Bronchial epithelial cell (primary cell): Measurements from ENCODE around the gene ZNRD2. TPM values are rescaled to one million over a fixed set of nuclear protein-coding genes. Genes with fewer than 3 reads are reported as not detected.

Experiments
- DNase-seq: peaks from one replicate; pipeline ENCODE4 v3.0.0-alpha.2; 2010; ENCODE audit warnings: low read depth
- FAIRE-seq: peaks from 2 replicates; lab custom pipeline; 2011; peaks lifted over from hg19 to GRCh38; lab: Jason Lieb, UNC
- H3K27me3 ChIP-seq: 2 replicates; pipeline ENCODE4 v1.5.1; 2011; ENCODE audit warnings: low read length; ENCODE audit not compliant: control insufficient read depth, insufficient read depth
- H3K36me3 ChIP-seq: 2 replicates; pipeline ENCODE4 v1.5.1; 2011; ENCODE audit warnings: low read length; ENCODE audit not compliant: control insufficient read depth, insufficient read depth
- H3K4me3 ChIP-seq: 2 replicates; pipeline ENCODE4 v1.5.1; 2011; ENCODE audit warnings: mild to moderate bottlenecking, low read depth, low read length, control low read depth
- total RNA-seq: library from RNA; depleted of rRNA; stranded (reverse); fragments of >200 nt; gene quantifications from 2 replicates; pipeline ENCODE4 v1.2.1, GENCODE V29; 2014
- TF ChIP-seq, protein P1 (sequence below): IDR thresholded peaks from 2 replicates; pipeline ENCODE4 v1.5.1; 2011; ENCODE audit warnings: mild to moderate bottlenecking, moderate library complexity, low read length, control low read depth, inconsistent platforms; ENCODE audit not compliant: insufficient read depth, severe bottlenecking

Gene ZNRD2
- total RNA-seq, 1 donor from 2014 or later = 43.4 TPM

DNA sequence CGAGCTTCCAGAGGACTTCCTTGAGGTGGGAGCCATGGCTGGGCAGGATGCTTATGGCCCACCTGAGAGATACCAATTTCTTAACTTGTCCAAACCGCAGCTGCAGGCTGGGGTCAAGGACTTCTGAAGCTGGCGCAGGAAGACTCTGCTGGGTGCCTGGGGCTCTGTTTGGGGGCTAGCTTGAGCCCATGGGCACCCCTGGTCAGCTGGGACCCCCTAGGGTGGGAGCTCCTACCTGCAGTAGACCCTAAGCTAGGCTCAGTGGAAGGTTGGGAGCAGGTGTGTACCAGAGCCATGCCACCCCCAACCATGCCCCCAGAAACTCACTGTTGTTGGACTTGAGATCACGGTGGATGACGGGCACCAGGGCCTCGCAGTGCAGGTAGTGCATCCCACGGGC is 42.4 kb downstream of the ZNRD2 start:
- TF ChIP-seq, protein P1, sequence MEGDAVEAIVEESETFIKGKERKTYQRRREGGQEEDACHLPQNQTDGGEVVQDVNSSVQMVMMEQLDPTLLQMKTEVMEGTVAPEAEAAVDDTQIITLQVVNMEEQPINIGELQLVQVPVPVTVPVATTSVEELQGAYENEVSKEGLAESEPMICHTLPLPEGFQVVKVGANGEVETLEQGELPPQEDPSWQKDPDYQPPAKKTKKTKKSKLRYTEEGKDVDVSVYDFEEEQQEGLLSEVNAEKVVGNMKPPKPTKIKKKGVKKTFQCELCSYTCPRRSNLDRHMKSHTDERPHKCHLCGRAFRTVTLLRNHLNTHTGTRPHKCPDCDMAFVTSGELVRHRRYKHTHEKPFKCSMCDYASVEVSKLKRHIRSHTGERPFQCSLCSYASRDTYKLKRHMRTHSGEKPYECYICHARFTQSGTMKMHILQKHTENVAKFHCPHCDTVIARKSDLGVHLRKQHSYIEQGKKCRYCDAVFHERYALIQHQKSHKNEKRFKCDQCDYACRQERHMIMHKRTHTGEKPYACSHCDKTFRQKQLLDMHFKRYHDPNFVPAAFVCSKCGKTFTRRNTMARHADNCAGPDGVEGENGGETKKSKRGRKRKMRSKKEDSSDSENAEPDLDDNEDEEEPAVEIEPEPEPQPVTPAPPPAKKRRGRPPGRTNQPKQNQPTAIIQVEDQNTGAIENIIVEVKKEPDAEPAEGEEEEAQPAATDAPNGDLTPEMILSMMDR = no peak
- H3K36me3 ChIP-seq = peaks cover 14% of the 10 kb centered on the region
- no peak for DNase-seq

DNA sequence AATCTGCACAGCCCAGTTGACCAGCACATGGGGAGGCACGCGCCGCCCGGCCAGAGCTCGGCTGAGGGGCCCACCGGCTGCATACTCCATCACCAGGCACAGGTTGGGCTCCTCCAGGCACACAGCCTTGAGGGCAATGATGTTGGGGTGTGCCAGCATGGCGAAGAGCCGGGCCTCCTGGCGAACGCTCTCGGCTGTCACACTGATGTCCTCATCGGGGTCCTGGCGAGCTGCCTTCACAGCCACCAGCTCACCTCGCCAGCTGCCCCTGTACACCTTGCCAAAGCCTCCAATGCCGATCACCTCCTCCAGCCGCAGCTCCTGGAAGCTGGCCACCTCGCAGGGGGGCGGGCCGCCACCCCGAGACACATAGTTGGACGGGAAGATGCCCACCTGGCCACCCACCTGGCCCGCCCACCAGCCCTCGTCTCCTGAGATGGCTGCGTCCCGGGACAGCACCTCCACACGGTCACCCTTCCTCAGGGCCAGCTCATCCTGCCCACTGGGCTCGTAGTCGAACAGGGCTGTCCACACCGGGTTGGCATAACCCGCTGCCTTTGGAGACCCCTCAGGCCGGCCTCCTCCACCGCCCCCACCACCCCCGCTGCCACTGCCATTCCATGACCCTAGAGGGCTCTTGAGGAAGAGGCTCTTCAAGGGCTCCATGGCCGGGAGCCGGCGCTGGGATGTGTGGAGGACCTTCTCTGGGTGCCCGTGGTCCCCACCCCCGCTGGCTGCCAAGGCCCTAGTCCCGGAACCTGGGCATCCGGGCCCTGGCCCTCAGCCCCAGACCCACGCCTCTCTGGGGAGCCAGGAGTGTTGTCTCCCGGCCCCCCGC is 43.0 kb downstream of the ZNRD2 start:
- DNase-seq (no peak), FAIRE-seq (no peak)
- Histone ChIP-seq H3K36me3 (peaks cover 12% of the 10 kb centered on the region), H3K4me3 (peak overlapping the region; percentile 55), H3K27me3 (no peaks in the 10 kb centered on the region)
- TF ChIP-seq, protein P1 = no peak

More for the DNA sequence above, 42.4 kb downstream of the ZNRD2 start:
- Histone ChIP-seq H3K4me3 (peak overlapping the region; percentile 55), H3K27me3 (no peaks in the 10 kb centered on the region)
- no peak for FAIRE-seq

DNA sequence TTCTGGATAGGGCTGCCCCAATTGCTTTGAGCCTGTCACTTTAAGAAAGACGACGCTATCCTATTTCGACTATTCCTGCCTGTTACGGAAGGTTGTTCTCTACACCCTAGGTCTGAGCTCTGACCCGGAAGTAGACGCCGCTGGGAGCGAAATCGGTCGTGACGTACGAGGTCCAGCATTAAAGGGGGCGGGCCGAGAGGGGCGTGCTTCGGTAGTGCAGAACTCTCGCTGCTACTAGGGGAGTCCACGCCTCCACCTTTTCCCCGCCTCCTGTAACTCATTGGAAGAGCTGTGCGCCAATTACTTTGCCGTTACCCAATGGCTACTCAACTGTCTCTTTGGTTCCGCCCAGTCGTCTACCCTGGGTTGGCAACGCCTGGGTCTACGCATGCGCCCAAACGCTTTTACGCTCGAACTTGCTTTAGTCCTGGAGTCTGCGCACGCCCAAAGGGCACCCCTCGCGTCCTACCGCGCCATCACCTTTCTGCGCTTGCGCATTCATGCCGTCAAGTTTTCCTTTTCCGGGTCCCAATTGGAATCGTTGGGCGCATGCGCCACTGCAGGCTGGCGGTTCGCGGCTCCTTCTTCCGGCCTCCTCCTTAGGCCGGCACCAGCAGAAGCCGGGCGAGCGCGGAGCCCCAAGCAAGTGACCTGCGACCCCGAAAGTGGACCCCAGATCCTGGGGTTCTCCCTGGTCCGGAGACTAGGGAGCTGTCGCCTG is 45.1 kb downstream of the ZNRD2 start, which contains the start of gene PCNX3:
TSS of gene PCNX3 (plus strand) at position 548 of the 721 bp plus-strand sequence. CDS start 536 bp downstream, outside the sequence.
- Histone ChIP-seq H3K4me3 (peak within 1 kb of the TSS; percentile 88), H3K27me3 (no peaks in the 10 kb centered on the region), H3K36me3 (peaks cover 28% of the 10 kb centered on the region)
- DNase-seq (peak; percentile 100), FAIRE-seq (peak; percentile 99)
- TF ChIP-seq, protein P1 = no peak

DNA sequence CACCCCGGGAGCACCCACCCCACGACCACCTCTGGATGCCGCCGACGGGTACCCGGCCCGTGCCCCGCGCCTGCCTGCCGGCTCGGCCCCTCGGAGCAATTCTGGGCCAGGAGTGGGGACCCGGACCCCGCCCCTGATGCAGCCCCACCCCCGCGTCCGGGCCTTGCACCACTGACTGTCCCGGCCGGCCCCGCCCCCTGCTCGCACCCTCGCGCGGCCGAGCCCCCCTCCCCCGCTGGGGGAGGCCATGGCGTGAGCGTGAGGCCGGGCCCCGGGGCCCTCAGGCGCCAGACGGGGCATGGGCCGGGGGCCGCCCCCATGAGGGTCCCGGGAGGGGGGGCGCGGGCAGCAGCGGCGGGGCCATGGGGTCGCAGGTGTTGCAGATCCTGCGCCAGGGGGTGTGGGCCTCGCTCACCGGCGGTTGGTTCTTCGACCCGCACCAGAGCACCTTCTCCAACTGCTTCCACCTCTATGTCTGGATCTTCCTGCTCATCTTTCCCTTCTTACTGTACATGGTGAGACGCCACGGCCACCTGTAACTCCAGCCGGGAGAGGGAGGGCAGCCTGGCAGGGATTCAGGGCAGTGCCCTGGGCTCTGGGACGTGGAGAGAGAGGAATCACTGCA is 45.8 kb downstream of the ZNRD2 start:
- FAIRE-seq (no peak), DNase-seq (no peak)
- H3K4me3 ChIP-seq = peak overlapping the region; percentile 88
- H3K27me3 ChIP-seq = no peaks in the 10 kb centered on the region
- H3K36me3 ChIP-seq = peaks cover 29% of the 10 kb centered on the region
- TF ChIP-seq, protein P1 = no peak

DNA sequence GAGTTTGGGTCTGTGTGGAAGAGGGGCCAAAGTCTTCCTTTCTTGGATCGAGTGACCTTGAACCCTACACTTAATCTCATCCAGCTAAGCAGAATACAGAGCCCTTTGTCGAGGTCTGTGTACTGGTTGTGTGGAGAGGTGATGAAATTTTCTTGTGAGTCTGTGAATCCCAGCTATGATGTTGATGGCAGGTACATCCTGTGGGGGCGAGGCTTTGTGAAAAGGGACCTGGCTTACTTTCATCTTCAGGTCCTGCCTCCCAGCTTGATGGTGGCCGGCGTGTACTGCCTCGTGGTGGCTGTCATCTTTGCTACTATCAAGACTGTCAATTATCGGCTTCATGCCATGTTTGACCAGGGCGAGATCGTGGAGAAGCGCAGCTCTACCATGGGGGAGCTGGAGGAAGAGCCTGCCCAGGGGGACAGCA is 46.3 kb downstream of the ZNRD2 start:
- no peak for DNase-seq
- Histone ChIP-seq H3K36me3 (peaks cover 31% of the 10 kb centered on the region), H3K27me3 (no peaks in the 10 kb centered on the region), H3K4me3 (peak overlapping the region; percentile 88)
- no peak for FAIRE-seq
- TF ChIP-seq, protein P1 = no peak
